A549 (cell line): ENCODE data around the gene ANXA2. TPM values are rescaled to one million over a fixed set of nuclear protein-coding genes. Genes with fewer than 3 reads are reported as not detected.
"Not testable (repeated sequence)": the region's sequence is repeated elsewhere in the genome, so short reads cannot be mapped to it uniquely, and the experiment has no call there.

ENCODE experiments used
- ATAC-seq, 2 experiments: fragments of 200-7000 bp in 1 of 2; fragments of >200 bp in 1 of 2; cut with Nextera tagmentation in 1 of 2; cut with Tn5 transposase in 1 of 2; 3 replicates each; pipeline versions ENCODE4 v1.8.0 to v1.9.1; 2018 to 2020; ENCODE audit warnings: mild to moderate bottlenecking in 1 of 2, moderate library complexity in 1 of 2
- CTCF ChIA-PET: fragments of 300-600 bp; sonication (Branson Sonifier 250); formaldehyde crosslinking; extraction: SDS; loops from one replicate; lab custom pipeline; 2021; ENCODE audit warnings: antibody characterized with exemption, inconsistent platforms; lab: Yijun Ruan, JAX
- POLR2A ChIA-PET: fragments of 350-600 bp; formaldehyde crosslinking; extraction: SDS; loops from one replicate; lab custom pipeline; 2021; ENCODE audit warnings: antibody characterized with exemption, inconsistent platforms; lab: Yijun Ruan, JAX
- DNase-seq, 2 experiments: peaks; one replicate each; pipeline versions ENCODE4 v3.0.0 to v3.0.0-alpha.2; 2011 to 2016; ENCODE audit warnings: low read depth in 1 of 2, low spot score in 1 of 2
- FAIRE-seq: peaks from 2 replicates; lab custom pipeline; 2011; peaks lifted over from hg19 to GRCh38; lab: Jason Lieb, UNC
- H3K27ac ChIP-seq, 2 experiments: fragments of >200 bp; sonication (Bioruptor Twin); formaldehyde crosslinking; 3 replicates each; pipeline ENCODE4 v1.5.1; 2016 to 2017
- H3K4me1 ChIP-seq: fragments of >200 bp; sonication (Bioruptor Twin); formaldehyde crosslinking; 3 replicates; pipeline ENCODE4 v1.6.1; 2016
- H3K4me2 ChIP-seq: fragments of >200 bp; sonication (Bioruptor Twin); formaldehyde crosslinking; 3 replicates; pipeline ENCODE4 v1.6.1; 2016
- H3K4me3 ChIP-seq: fragments of >200 bp; sonication (Bioruptor Twin); formaldehyde crosslinking; 3 replicates; pipeline ENCODE4 v1.5.1; 2016
- H3K9me3 ChIP-seq: fragments of >200 bp; sonication (Bioruptor Twin); formaldehyde crosslinking; 3 replicates; pipeline ENCODE4 v1.6.1; 2016
- BHLHE40 ChIP-seq: IDR thresholded peaks from 2 replicates; pipeline ENCODE4 v1.6.1; 2012; ENCODE audit warnings: low read depth, low read length, inconsistent platforms
- CEBPB ChIP-seq, 2 experiments: fragments of >200 bp in 1 of 2; sonication (Bioruptor Twin) in 1 of 2; formaldehyde crosslinking in 1 of 2; IDR thresholded peaks; 2 replicates each; pipeline ENCODE4 v1.6.1; 2012 to 2016
- ESRRA ChIP-seq: fragments of 150-350 bp; IDR thresholded peaks from 2 replicates; pipeline ENCODE4 v1.6.1; 2014; ENCODE audit warnings: mild to moderate bottlenecking, low read length, borderline replicate concordance
- FOSB ChIP-seq: fragments of 250-450 bp; sonication (Bioruptor Pico); IDR thresholded peaks from 2 replicates; pipeline ENCODE4 v1.5.0; 2020; ENCODE audit warnings: mild to moderate bottlenecking, moderate library complexity
- GATA3 ChIP-seq: IDR thresholded peaks from 2 replicates; pipeline ENCODE4 v1.6.1; 2012; ENCODE audit warnings: borderline replicate concordance
- HDAC2 ChIP-seq: fragments of 200-600 bp; sonication (generic); IDR thresholded peaks from 2 replicates; pipeline ENCODE4 v1.6.1; 2016
- HEYL ChIP-seq: fragments of 250-450 bp; sonication (Bioruptor Pico); IDR thresholded peaks from 2 replicates; pipeline ENCODE4 v1.8.0; 2021; ENCODE audit warnings: mild to moderate bottlenecking, moderate library complexity
- HOXA7 ChIP-seq: fragments of 250-450 bp; sonication (Bioruptor Pico); IDR thresholded peaks from 2 replicates; pipeline ENCODE4 v1.5.0; 2020; ENCODE audit warnings: mild to moderate bottlenecking, moderate library complexity
- HOXB13 ChIP-seq: fragments of 250-450 bp; sonication (Bioruptor Pico); IDR thresholded peaks from 2 replicates; pipeline ENCODE4 v1.5.0; 2020; ENCODE audit warnings: low read depth, mild to moderate bottlenecking, moderate library complexity
- JUN ChIP-seq, 2 experiments: fragments of >200 bp; sonication (Bioruptor Twin); formaldehyde crosslinking; IDR thresholded peaks; 2 replicates in 1 of 2; 3 replicates in 1 of 2; pipeline ENCODE4 v1.6.1; 2016 to 2017
- JUNB ChIP-seq: fragments of >200 bp; sonication (Bioruptor Twin); formaldehyde crosslinking; IDR thresholded peaks from 2 replicates; pipeline ENCODE4 v1.6.1; 2016
- KDM1A ChIP-seq: fragments of 200-600 bp; sonication (generic); IDR thresholded peaks from 2 replicates; pipeline ENCODE4 v1.6.1; 2016; ENCODE audit warnings: low read depth, mild to moderate bottlenecking
- KDM5A ChIP-seq: fragments of 200-600 bp; sonication (generic); IDR thresholded peaks from 2 replicates; pipeline ENCODE4 v1.6.1; 2016; ENCODE audit warnings: antibody characterized with exemption, mild to moderate bottlenecking
- MAFK ChIP-seq: fragments of 450-650 bp; IDR thresholded peaks from 2 replicates; pipeline ENCODE4 v1.6.1; 2014; ENCODE audit not compliant: partially characterized antibody
- MAZ ChIP-seq: fragments of 150-350 bp; IDR thresholded peaks from 2 replicates; pipeline ENCODE4 v1.6.1; 2014; ENCODE audit warnings: antibody characterized with exemption, low read depth, low read length, borderline replicate concordance
- POLR2AphosphoS2 ChIP-seq: conservative IDR thresholded peaks from 2 replicates; pipeline ENCODE4 v1.6.1; 2012; ENCODE audit warnings: low read length, improper control_type of control experiment, inconsistent platforms
- RFX5 ChIP-seq: fragments of 450-650 bp; IDR thresholded peaks from 2 replicates; pipeline ENCODE4 v1.7.1; 2014; ENCODE audit warnings: antibody characterized with exemption, mild to moderate bottlenecking, moderate library complexity
- RNF2 ChIP-seq: fragments of 200-600 bp; sonication (generic); IDR thresholded peaks from 2 replicates; pipeline ENCODE4 v1.6.1; 2016; ENCODE audit warnings: low read depth, mild to moderate bottlenecking, antibody characterized with exemption, moderate library complexity, borderline replicate concordance
- SREBF2 ChIP-seq: fragments of 450-650 bp; IDR thresholded peaks from 2 replicates; pipeline ENCODE4 v1.6.1; 2014; ENCODE audit warnings: mild to moderate bottlenecking, moderate library complexity
- TP53 ChIP-seq: fragments of 250-450 bp; sonication (Bioruptor Pico); IDR thresholded peaks from 2 replicates; pipeline ENCODE4 v1.5.0; 2021; ENCODE audit warnings: mild to moderate bottlenecking, moderate library complexity
- ZC3H11A ChIP-seq: fragments of 450-650 bp; IDR thresholded peaks from 2 replicates; pipeline ENCODE4 v1.6.1; 2014; ENCODE audit warnings: antibody characterized with exemption, mild to moderate bottlenecking
- ZNF302 ChIP-seq: fragments of 250-450 bp; sonication (Bioruptor Pico); IDR thresholded peaks from 2 replicates; pipeline ENCODE4 v1.9.0; 2021; ENCODE audit warnings: inconsistent platforms, mild to moderate bottlenecking, moderate library complexity
- WGBS: methylation state at CpG from one replicate; pipeline ENCODE4 v1.1.6; 2017; ENCODE audit errors: missing lambda C conversion rate; 5-methylcytosine and 5-hydroxymethylcytosine counted together
- polyA plus RNA-seq, 4 experiments: library from polyadenylated mRNA; depleted of rRNA in 3 of 4; stranded (reverse); fragments of >200 nt; fragmentation: RNase III in 1 of 4; extraction: RNeasy Plus Mini Kit Qiagen cat#74134 plus additional on column Dnase treatment in 1 of 4; gene quantifications; 2 replicates in 3 of 4; 3 replicates in 1 of 4; pipeline ENCODE4 v1.2.3, GENCODE V29; 2011 to 2017
- TF ChIP-seq, protein P1 (sequence below): fragments of >200 bp; sonication (Bioruptor Twin); formaldehyde crosslinking; IDR thresholded peaks from 3 replicates; pipeline ENCODE4 v1.5.1; 2016
- TF ChIP-seq, protein P2 (sequence below): fragments of >200 bp; sonication (Bioruptor Twin); formaldehyde crosslinking; IDR thresholded peaks from 3 replicates; pipeline ENCODE4 v1.6.1; 2016
- TF ChIP-seq, protein P3 (sequence below): fragments of 250-450 bp; sonication (Bioruptor Pico); IDR thresholded peaks from 2 replicates; pipeline ENCODE4 v1.5.0; 2020; ENCODE audit warnings: low read depth, mild to moderate bottlenecking, moderate library complexity
- TF ChIP-seq, protein P4 (sequence below): IDR thresholded peaks from 2 replicates; pipeline ENCODE4 v1.6.1; 2012
- TF ChIP-seq, protein P5 (sequence below): fragments of >200 bp; sonication (Bioruptor Twin); formaldehyde crosslinking; IDR thresholded peaks from 2 replicates; pipeline ENCODE4 v1.6.1; 2016
- TF ChIP-seq, protein P6 (sequence below): fragments of 450-650 bp; IDR thresholded peaks from 2 replicates; pipeline ENCODE4 v1.6.1; 2014; ENCODE audit warnings: antibody characterized with exemption

ANXA2 gene
- polyA plus RNA-seq, 2 of the 4 experiments (the other 2 are of a cell fraction): 4,707 to 5,746 TPM

DNA sequence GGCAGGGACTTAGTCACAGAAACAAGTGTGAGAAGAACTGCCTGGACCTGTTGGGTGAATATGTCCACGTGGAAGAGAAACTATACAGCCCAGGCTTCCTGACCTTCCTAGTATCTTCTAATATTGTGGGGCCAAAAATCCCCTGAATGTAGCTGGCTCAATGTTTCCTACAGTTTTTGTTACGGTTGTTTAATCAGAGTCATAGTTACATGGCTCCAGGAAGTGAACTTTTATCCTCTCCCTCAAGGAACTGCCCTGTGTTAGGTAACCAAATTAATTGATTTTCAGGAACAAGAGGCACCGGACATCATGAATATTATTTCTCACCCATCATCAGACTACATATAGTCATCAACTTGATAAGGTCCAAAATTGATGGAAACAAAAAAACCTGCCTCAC is 59.0 kb downstream of the ANXA2 start (continued):
- no peak for TF ChIP-seq POLR2AphosphoS2
- TF ChIP-seq, all 56 proteins: peak for 0

DNA sequence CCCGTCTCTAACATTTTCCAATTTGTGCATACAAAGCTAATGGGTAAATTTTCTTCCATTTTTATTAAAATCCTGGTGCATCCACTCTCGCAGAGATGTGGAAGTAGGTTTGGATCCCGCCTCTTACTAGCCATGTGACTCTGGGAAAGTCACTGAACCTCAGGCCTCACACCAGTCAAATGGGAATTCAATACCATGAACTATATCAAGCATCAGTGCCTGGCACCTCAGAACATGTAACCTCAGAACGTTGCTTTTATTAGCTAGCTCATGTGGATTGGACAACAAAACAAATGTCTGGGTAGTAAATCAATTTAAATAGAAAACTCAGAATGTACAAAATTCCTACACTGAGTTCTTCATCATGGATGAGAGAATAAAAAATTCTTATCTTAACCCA is 60.7 kb downstream of the ANXA2 start:
- Histone ChIP-seq H3K4me1 (peaks cover 33% of the 10 kb centered on the region), H3K4me3 (no peak overlapping the region), H3K4me2 (no peak overlapping the region), H3K27ac (no peak overlapping the region), H3K9me3 (no peaks in the 10 kb centered on the region)
- FAIRE-seq (peak; percentile 86), ATAC-seq (no peak), DNase-seq (no peak)
- ChIA-PET CTCF (interaction anchor here (0.8 to 5.5 kb wide), 5 partner anchors 10 to 186 kb away, joined by 3 to 32 read pairs (median 4); no protein-coding TSS in a partner anchor), POLR2A (no interaction called here)
- TF ChIP-seq CEBPB (IDR thresholded peaks at IDR 0.05) (no peak), RFX5 (no peak), ESRRA (no peak), BHLHE40 (no peak), GATA3 (no peak), KDM5A (no peak), MAZ (no peak), KDM1A (no peak), JUNB (no peak)
- TF ChIP-seq, protein P1, sequence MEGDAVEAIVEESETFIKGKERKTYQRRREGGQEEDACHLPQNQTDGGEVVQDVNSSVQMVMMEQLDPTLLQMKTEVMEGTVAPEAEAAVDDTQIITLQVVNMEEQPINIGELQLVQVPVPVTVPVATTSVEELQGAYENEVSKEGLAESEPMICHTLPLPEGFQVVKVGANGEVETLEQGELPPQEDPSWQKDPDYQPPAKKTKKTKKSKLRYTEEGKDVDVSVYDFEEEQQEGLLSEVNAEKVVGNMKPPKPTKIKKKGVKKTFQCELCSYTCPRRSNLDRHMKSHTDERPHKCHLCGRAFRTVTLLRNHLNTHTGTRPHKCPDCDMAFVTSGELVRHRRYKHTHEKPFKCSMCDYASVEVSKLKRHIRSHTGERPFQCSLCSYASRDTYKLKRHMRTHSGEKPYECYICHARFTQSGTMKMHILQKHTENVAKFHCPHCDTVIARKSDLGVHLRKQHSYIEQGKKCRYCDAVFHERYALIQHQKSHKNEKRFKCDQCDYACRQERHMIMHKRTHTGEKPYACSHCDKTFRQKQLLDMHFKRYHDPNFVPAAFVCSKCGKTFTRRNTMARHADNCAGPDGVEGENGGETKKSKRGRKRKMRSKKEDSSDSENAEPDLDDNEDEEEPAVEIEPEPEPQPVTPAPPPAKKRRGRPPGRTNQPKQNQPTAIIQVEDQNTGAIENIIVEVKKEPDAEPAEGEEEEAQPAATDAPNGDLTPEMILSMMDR: no peak
- 82% methylated on average over 4 of the region's 4 CpGs for WGBS

DNA sequence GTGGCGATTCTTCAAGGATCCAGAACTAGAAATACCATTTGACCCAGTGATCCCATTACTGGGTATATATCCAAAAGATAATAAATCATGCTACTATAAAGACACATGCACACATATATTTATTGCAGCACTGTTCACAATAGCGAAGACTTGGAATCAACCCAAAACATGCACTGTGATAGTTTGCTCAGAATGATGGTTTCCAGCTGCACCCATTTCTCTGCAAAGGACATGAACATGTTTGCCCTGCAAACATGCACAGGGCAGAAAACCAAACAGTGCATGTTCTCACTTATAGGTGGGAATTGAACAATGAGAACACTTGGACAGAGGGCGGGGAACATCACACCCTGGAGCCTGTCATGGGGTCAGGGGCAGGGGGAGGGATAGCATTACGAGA is 62.5 kb downstream of the ANXA2 start:
- peaks cover 16% of the 10 kb centered on the region for H3K4me1 ChIP-seq
- FAIRE-seq, H3K4me3 ChIP-seq, H3K27ac ChIP-seq, H3K9me3 ChIP-seq, DNase-seq, ATAC-seq, H3K4me2 ChIP-seq, POLR2A ChIA-PET: not testable (repeated sequence)
- 83% methylated on average over 4 of the region's 4 CpGs for WGBS
- CTCF ChIA-PET: interaction anchor here (1.4 to 5.5 kb wide), 3 partner anchors 8 to 644 kb away, joined by 4 to 32 read pairs (median 27); no protein-coding TSS in a partner anchor

DNA sequence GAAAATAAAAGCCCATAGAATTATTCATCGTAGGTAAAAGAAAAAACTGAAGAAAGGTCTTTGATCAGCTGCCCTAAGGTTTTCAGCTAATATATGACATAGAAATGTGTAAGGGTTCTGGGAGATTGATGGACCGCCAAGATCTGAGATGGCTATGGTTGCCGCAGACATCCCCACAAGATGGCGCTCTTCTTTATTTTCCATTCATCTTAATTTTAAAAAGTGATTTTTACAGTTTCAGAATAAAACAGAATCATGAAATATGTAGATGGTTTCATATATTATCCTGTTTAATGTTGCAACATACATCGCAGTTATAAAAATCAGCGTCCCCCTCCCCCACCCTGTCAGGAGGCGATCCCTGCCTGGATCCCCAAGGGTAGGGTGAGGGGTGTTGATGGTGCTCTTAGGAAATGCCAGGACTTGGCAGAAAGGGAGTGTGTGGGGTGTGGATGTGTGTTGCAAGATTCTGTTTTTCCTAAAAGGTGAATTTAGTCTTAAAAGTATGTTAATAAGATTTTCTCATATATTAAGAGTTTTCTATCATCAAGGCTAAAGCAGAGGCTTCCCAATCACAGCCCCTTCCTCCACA is 68.8 kb downstream of the ANXA2 start:
- peak overlapping the region; percentile 41 for H3K4me2 ChIP-seq
- peaks cover 7% of the 10 kb centered on the region for H3K4me1 ChIP-seq
- no peaks in the 10 kb centered on the region for H3K9me3 ChIP-seq
- ChIA-PET POLR2A (interaction anchor here (1.2 kb wide), 1 partner anchor 42 kb away, joined by 3 read pairs; no protein-coding TSS in a partner anchor), CTCF (interaction anchor here (0.7 to 11.3 kb wide), 46 partner anchors 8 to 796 kb away, joined by 3 to 148 read pairs (median 4); partner anchors contain the start of gene BNIP2)
- DNase-seq: peak in 1 of 2 experiments; percentile 47
- H3K4me3 ChIP-seq: no peak overlapping the region
- peak; percentile 65 for FAIRE-seq
- H3K27ac ChIP-seq: peak overlapping the region in 1 of 2 experiments; percentile 49; a peak in 3 of 6 replicates
- 10% methylated on average over 7 of the region's 7 CpGs for WGBS
- peak; percentile 65 to 82; a peak in 5 of 6 replicates for ATAC-seq
- TF ChIP-seq HEYL (CRISPR knock-in tag) (no peak), FOSB (CRISPR knock-in tag) (no peak), ZNF302 (no peak), MAFK (no peak), ESRRA (no peak), RNF2 (no peak), TP53 (no peak), HOXB13 (CRISPR knock-in tag) (no peak), JUN (IDR thresholded peaks at IDR 0.05) (no peak), SREBF2 (no peak), KDM5A (no peak), ZC3H11A (0 out of 2 replicates have a peak, but pooled peaks have one; percentile 3), GATA3 (no peak), HDAC2 (no peak), HOXA7 (no peak)
- TF ChIP-seq, protein P2, sequence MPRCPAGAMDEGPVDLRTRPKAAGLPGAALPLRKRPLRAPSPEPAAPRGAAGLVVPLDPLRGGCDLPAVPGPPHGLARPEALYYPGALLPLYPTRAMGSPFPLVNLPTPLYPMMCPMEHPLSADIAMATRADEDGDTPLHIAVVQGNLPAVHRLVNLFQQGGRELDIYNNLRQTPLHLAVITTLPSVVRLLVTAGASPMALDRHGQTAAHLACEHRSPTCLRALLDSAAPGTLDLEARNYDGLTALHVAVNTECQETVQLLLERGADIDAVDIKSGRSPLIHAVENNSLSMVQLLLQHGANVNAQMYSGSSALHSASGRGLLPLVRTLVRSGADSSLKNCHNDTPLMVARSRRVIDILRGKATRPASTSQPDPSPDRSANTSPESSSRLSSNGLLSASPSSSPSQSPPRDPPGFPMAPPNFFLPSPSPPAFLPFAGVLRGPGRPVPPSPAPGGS: no peak
- TF ChIP-seq, protein P3, sequence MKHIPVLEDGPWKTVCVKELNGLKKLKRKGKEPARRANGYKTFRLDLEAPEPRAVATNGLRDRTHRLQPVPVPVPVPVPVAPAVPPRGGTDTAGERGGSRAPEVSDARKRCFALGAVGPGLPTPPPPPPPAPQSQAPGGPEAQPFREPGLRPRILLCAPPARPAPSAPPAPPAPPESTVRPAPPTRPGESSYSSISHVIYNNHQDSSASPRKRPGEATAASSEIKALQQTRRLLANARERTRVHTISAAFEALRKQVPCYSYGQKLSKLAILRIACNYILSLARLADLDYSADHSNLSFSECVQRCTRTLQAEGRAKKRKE (CRISPR knock-in tag): no peak
- TF ChIP-seq, protein P4, sequence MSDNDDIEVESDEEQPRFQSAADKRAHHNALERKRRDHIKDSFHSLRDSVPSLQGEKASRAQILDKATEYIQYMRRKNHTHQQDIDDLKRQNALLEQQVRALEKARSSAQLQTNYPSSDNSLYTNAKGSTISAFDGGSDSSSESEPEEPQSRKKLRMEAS: no peak
- TF ChIP-seq, protein P5, sequence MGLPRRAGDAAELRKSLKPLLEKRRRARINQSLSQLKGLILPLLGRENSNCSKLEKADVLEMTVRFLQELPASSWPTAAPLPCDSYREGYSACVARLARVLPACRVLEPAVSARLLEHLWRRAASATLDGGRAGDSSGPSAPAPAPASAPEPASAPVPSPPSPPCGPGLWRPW: no peak
- TF ChIP-seq, protein P6, sequence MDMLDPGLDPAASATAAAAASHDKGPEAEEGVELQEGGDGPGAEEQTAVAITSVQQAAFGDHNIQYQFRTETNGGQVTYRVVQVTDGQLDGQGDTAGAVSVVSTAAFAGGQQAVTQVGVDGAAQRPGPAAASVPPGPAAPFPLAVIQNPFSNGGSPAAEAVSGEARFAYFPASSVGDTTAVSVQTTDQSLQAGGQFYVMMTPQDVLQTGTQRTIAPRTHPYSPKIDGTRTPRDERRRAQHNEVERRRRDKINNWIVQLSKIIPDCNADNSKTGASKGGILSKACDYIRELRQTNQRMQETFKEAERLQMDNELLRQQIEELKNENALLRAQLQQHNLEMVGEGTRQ: no peak
